HCT116 (cell line): Measurements from ENCODE around the gene NDUFB6. TPM values are rescaled to one million over a fixed set of nuclear protein-coding genes. Genes with fewer than 3 reads are reported as not detected.
A peak's percentile ranks its signal among the peaks of the same experiment; 100 is the strongest.

Experiments used
- ATAC-seq: fragments of 200-7000 bp; cut with Tn5 transposase; 2 replicates; pipeline ENCODE4 v1.9.1; 2020; ENCODE audit warnings: mild to moderate bottlenecking, moderate library complexity
- BruUV-seq: library from RNA; stranded (reverse); fragments of 400-500 nt; replicated peaks from 2 replicates; lab custom pipeline; 2021; lab: Mats Ljungman, UMichigan
- CTCF ChIA-PET: fragments of 300-600 bp; sonication (Branson Sonifier 250); formaldehyde crosslinking; loops from one replicate; lab custom pipeline; 2021; ENCODE audit warnings: antibody characterized with exemption; lab: Charles Lee
- POLR2A ChIA-PET: fragments of 300-600, 350-600 bp; sonication (Branson Sonifier 250); formaldehyde crosslinking; loops from one replicate; lab custom pipeline; 2021; ENCODE audit warnings: antibody characterized with exemption; lab: Charles Lee
- RAD21 ChIA-PET, 2 experiments: fragments of 300-600 bp; sonication (Branson Sonifier 250); formaldehyde crosslinking; loops; one replicate each; lab custom pipeline; 2023; ENCODE audit warnings: low total read pairs in 2 of 2; ENCODE audit not compliant: uncharacterized antibody in 2 of 2, unreplicated experiment in 2 of 2, low non-redundant PET in 1 of 2; lab: Charles Lee
- DNase-seq: peaks from one replicate; pipeline ENCODE4 v3.0.0-alpha.2; 2010; ENCODE audit warnings: low read depth, low spot score
- H2AFZ ChIP-seq: fragments of 200-600 bp; shearing (Covaris generic), sonication (generic); 2 replicates; pipeline ENCODE4 v1.6.1; 2017; ENCODE audit warnings: low read depth, mixed run types, mixed read lengths, antibody characterized with exemption, low read length; ENCODE audit not compliant: poor library complexity, severe bottlenecking
- H3K27ac ChIP-seq: 2 replicates; pipeline ENCODE4 v1.5.1; 2012; ENCODE audit warnings: low read depth, low read length
- H3K27me3 ChIP-seq: fragments of 200-600 bp; sonication (generic); 2 replicates; pipeline ENCODE4 v1.6.1; 2016; ENCODE audit warnings: mixed run types, low read length, mixed read lengths; ENCODE audit not compliant: insufficient read depth
- H3K36me3 ChIP-seq, 2 experiments: fragments of 200-500 bp in 1 of 2; fragments of 200-600 bp in 1 of 2; sonication (Bioruptor generic) in 1 of 2; sonication (generic) in 1 of 2; 2 replicates each; pipeline versions ENCODE4 v1.5.1 to v1.6.1; 2014 to 2016; ENCODE audit warnings: low read length in 2 of 2, inconsistent platforms in 1 of 2, mixed read lengths in 1 of 2, mixed run types in 1 of 2; ENCODE audit not compliant: insufficient read depth in 2 of 2, control insufficient read depth in 1 of 2
- H3K4me1 ChIP-seq, 2 experiments: fragments of 200-600 bp in 1 of 2; sonication (generic) in 1 of 2; 2 replicates each; pipeline versions ENCODE4 v1.5.1 to v1.6.1; 2012 to 2017; ENCODE audit warnings: low read length in 2 of 2, inconsistent platforms in 1 of 2, mild to moderate bottlenecking in 1 of 2, mixed read lengths in 1 of 2, mixed run types in 1 of 2, moderate library complexity in 1 of 2; ENCODE audit not compliant: insufficient read depth in 2 of 2, control insufficient read depth in 1 of 2
- H3K4me2 ChIP-seq: fragments of 200-600 bp; sonication (generic); 2 replicates; pipeline ENCODE4 v1.6.1; 2017; ENCODE audit warnings: mixed run types, low read length, mixed read lengths
- H3K4me3 ChIP-seq, 2 experiments: fragments of 200-600 bp in 1 of 2; sonication (generic) in 1 of 2; replicated peaks in 1 of 2; 2 replicates each; pipeline ENCODE4 v1.5.1; 2011 to 2016; ENCODE audit warnings: low read length in 2 of 2, control low read depth in 1 of 2, low read depth in 1 of 2, mild to moderate bottlenecking in 1 of 2, mixed read lengths in 1 of 2, mixed run types in 1 of 2
- H3K79me2 ChIP-seq: fragments of 200-600 bp; sonication (generic); 2 replicates; pipeline ENCODE4 v1.6.1; 2017; ENCODE audit warnings: mild to moderate bottlenecking, mixed run types, low read length, moderate library complexity, mixed read lengths; ENCODE audit not compliant: insufficient read depth
- H3K9ac ChIP-seq: fragments of 200-600 bp; sonication (generic); 2 replicates; pipeline ENCODE4 v1.6.1; 2016; ENCODE audit warnings: low read length, mixed read lengths
- H3K9me2 ChIP-seq: fragments of 200-600 bp; sonication (generic), shearing (Covaris generic); 2 replicates; pipeline ENCODE4 v1.6.1; 2017; ENCODE audit warnings: mixed run types, mild to moderate bottlenecking, moderate library complexity; ENCODE audit not compliant: insufficient read depth
- H3K9me3 ChIP-seq, 2 experiments: fragments of 200-500 bp in 1 of 2; fragments of 200-600 bp in 1 of 2; sonication (Bioruptor generic) in 1 of 2; sonication (generic) in 1 of 2; 2 replicates each; pipeline ENCODE4 v1.6.1; 2014 to 2017; ENCODE audit warnings: low read length in 2 of 2, mixed read lengths in 2 of 2, inconsistent platforms in 1 of 2, low read depth in 1 of 2, mild to moderate bottlenecking in 1 of 2, mixed run types in 1 of 2, moderate library complexity in 1 of 2; ENCODE audit not compliant: control insufficient read depth in 1 of 2, insufficient read depth in 1 of 2
- H4K20me1 ChIP-seq: fragments of 200-600 bp; sonication (generic), shearing (Covaris generic); 2 replicates; pipeline ENCODE4 v1.6.1; 2017; ENCODE audit warnings: mixed run types, mild to moderate bottlenecking, moderate library complexity; ENCODE audit not compliant: insufficient read depth
- JUND ChIP-seq: IDR thresholded peaks from 2 replicates; pipeline ENCODE4 v1.6.1; 2012
- RAD21 ChIP-seq: IDR thresholded peaks from 2 replicates; pipeline ENCODE4 v1.6.1; 2012; ENCODE audit warnings: low read depth, mild to moderate bottlenecking
- intact Hi-C: fragments of 100-400 bp; cut with micrococcal nuclease; formaldehyde crosslinking; loops from 2 replicates; pipeline ENCODE4 v1.10.0; 2022
- total RNA-seq: library from RNA; stranded (reverse); gene quantifications from one replicate; pipeline ENCODE4 v1.2.1, GENCODE V29; 2021; ENCODE audit not compliant: unreplicated experiment
- TF ChIP-seq, protein P1 (sequence below), 3 experiments: fragments of 200-600 bp in 1 of 3; sonication (generic) in 1 of 3; IDR thresholded peaks in 2 of 3; conservative IDR thresholded peaks in 1 of 3; 2 replicates each; pipeline ENCODE4 v1.5.1; 2012 to 2017; ENCODE audit warnings: low read depth in 2 of 3, low read length in 2 of 3, antibody characterized with exemption in 1 of 3, borderline replicate concordance in 1 of 3, control low read depth in 1 of 3, mild to moderate bottlenecking in 1 of 3, mixed read lengths in 1 of 3, mixed run types in 1 of 3, moderate library complexity in 1 of 3; ENCODE audit not compliant: insufficient read depth in 1 of 3
- TF ChIP-seq, protein P2 (sequence below): IDR thresholded peaks from 2 replicates; pipeline ENCODE4 v1.6.1; 2012

Gene NDUFB6
- total RNA-seq, 1 experiment from 2014 or later = 68.9 TPM

DNA sequence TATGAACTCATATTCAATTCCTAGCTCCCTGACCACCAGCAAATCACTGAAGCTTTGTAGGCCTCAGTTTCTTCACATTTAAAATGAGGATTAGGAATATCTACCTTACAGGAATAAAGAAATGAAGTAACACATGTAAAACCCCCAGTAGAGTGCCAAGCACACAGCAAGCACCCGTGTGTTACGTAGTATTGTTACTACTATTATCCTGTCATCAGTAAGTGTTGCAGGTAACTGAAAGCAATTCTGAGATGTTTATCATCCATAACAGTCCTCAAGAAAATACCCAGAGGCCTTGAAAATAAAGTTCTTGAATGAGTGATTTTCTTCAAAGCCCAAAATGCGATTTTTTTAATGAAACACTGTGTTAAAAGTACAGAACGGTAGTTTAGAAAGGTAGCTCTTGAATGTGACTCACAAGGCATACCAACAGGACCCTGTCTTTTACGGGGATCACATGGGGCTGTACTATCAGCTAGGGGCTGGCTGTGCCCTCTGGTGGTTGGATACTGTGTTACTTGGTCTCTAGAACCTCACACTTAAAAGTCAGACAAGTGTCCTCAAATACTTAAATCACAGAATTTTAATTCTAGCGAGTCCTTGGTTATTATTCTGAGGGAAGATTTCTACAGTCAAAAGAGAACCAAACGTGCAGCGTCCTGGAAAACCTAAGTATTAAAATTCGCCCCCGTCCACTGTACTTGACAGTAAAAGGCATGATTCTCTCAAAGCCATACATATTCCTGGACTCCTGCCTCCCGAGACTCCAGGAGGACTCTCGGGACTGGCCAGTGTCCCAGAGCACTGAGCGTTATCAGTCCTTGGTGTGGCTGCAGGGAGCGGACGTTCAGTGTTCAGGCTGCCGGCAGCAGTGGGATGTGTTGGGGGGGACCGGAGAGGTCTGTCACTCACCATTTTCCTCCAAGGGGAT, 725 bp downstream of the NDUFB6 start:
- POLR2A ChIA-PET = interaction anchor here (0.8 to 0.9 kb wide), 2 partner anchors 193 to 194 kb away, joined by 4 read pairs; no protein-coding TSS in a partner anchor
- Histone ChIP-seq H3K9ac (peak overlapping the region; percentile 84), H3K9me2 (no peaks in the 10 kb centered on the region), H4K20me1 (no peaks in the 10 kb centered on the region), H3K27me3 (no peaks in the 10 kb centered on the region), H2AFZ (no peak overlapping the region), H3K79me2 (peaks cover 54% of the 10 kb centered on the region), H3K4me1 (peaks cover 4 to 15% of the 10 kb centered on the region in 2 experiments; a peak in 3 of 4 replicates), H3K4me2 (peak overlapping the region; percentile 88), H3K9me3 (no peaks in the 10 kb centered on the region), H3K27ac (peak overlapping the region; percentile 80), H3K36me3 (peaks cover 0 to 9% of the 10 kb centered on the region in 2 experiments; a peak in 3 of 4 replicates), H3K4me3 (peak overlapping the region; percentile 86 to 89)
- ATAC-seq (peak; percentile 85), DNase-seq (peak; percentile 67)
- BruUV-seq = TSS peak; percentile 60
- CTCF ChIA-PET = interaction anchor here (0.6 to 13.3 kb wide), 10 partner anchors 9 to 194 kb away, joined by 3 to 553 read pairs (median 6); partner anchors contain the start of genes ACO1 and RIGI
- peak; percentile 73 for TF ChIP-seq RAD21
- TF ChIP-seq, protein P1, sequence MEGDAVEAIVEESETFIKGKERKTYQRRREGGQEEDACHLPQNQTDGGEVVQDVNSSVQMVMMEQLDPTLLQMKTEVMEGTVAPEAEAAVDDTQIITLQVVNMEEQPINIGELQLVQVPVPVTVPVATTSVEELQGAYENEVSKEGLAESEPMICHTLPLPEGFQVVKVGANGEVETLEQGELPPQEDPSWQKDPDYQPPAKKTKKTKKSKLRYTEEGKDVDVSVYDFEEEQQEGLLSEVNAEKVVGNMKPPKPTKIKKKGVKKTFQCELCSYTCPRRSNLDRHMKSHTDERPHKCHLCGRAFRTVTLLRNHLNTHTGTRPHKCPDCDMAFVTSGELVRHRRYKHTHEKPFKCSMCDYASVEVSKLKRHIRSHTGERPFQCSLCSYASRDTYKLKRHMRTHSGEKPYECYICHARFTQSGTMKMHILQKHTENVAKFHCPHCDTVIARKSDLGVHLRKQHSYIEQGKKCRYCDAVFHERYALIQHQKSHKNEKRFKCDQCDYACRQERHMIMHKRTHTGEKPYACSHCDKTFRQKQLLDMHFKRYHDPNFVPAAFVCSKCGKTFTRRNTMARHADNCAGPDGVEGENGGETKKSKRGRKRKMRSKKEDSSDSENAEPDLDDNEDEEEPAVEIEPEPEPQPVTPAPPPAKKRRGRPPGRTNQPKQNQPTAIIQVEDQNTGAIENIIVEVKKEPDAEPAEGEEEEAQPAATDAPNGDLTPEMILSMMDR (IDR thresholded peaks at IDR 0.05 in 2 of 3, conservative IDR thresholded peaks at IDR 0.05 in 1 of 3; ENCODE audit: borderline replicate concordance in 1 of 3, insufficient read depth in 1 of 3, low read depth in 2 of 3, low read length in 2 of 3) = peak; percentile 77 to 82 (median 82)
- TF ChIP-seq, protein P2, sequence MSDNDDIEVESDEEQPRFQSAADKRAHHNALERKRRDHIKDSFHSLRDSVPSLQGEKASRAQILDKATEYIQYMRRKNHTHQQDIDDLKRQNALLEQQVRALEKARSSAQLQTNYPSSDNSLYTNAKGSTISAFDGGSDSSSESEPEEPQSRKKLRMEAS = peak; percentile 60; the same call in 1 of the 2 replicates
- no peak for TF ChIP-seq JUND
- RAD21 ChIA-PET = interaction anchor here (1.0 to 1.5 kb wide), 4 partner anchors 46 to 193 kb away, joined by 3 to 18 read pairs (median 6); partner anchors contain the start of gene ACO1 (in 1 of the 2)
- intact Hi-C loops = loop anchor here (1.0 to 2.0 kb wide), 2 partner anchors 45 to 193 kb away; partner anchors contain the start of gene RIGI
